Natural killer cell (primary cell): Measurements from ENCODE around the gene LMO7. TPM values are rescaled to one million over a fixed set of nuclear protein-coding genes. Genes with fewer than 3 reads are reported as not detected.

Experiments
- ATAC-seq, 3 donors: fragments of 150-1000 bp in 2 of 3; fragments of 200-7000 bp in 1 of 3; cut with Tn5 transposase; 1 replicate in 1 of 3; 2 replicates in 2 of 3; pipeline ENCODE4 v1.10.0; 2021; ENCODE audit warnings: mild to moderate bottlenecking in 2 of 3, moderate library complexity in 2 of 3
- DNase-seq, 2 donors: peaks; one replicate each; pipeline versions ENCODE4 v3.0.0 to v3.0.0-alpha.2; 2013 to 2021; ENCODE audit warnings: mixed read lengths in 1 of 2
- H3K27ac ChIP-seq: one replicate; pipeline ENCODE4 v1.5.1; 2013; ENCODE audit warnings: mild to moderate bottlenecking, low read length
- H3K27me3 ChIP-seq: one replicate; pipeline ENCODE4 v1.6.1; 2013; ENCODE audit warnings: low read length; ENCODE audit not compliant: control insufficient read depth, insufficient read depth
- H3K36me3 ChIP-seq: one replicate; pipeline ENCODE4 v1.6.1; 2013; ENCODE audit warnings: low read length; ENCODE audit not compliant: control insufficient read depth, insufficient read depth
- H3K4me1 ChIP-seq: one replicate; pipeline ENCODE4 v1.6.1; 2013; ENCODE audit warnings: low read length; ENCODE audit not compliant: control insufficient read depth, insufficient read depth
- H3K4me3 ChIP-seq: one replicate; pipeline ENCODE4 v1.5.1; 2013; ENCODE audit warnings: low read length
- H3K9me3 ChIP-seq: one replicate; pipeline ENCODE4 v1.6.1; 2013; ENCODE audit warnings: low read length; ENCODE audit not compliant: control insufficient read depth, insufficient read depth
- H3K27ac Mint-ChIP-seq, 2 donors: one replicate each; pipeline ENCODE4 v1.8.0; 2022; ENCODE audit warnings: mild to moderate bottlenecking in 2 of 2, mixed read lengths in 2 of 2, moderate library complexity in 1 of 2
- H3K27me3 Mint-ChIP-seq, 2 donors: one replicate each; pipeline ENCODE4 v1.8.0; 2022; ENCODE audit warnings: low read depth in 2 of 2, mixed read lengths in 2 of 2
- H3K36me3 Mint-ChIP-seq: one replicate; pipeline ENCODE4 v1.8.0; 2022; ENCODE audit warnings: mixed read lengths
- H3K4me1 Mint-ChIP-seq, 2 donors: one replicate each; pipeline ENCODE4 v1.8.0; 2022; ENCODE audit warnings: mixed read lengths in 2 of 2
- H3K4me3 Mint-ChIP-seq: one replicate; pipeline ENCODE4 v1.8.0; 2022; ENCODE audit warnings: mild to moderate bottlenecking, moderate library complexity, mixed read lengths
- H3K9me3 Mint-ChIP-seq, 2 donors: one replicate each; pipeline ENCODE4 v1.8.0; 2022; ENCODE audit warnings: mixed read lengths in 2 of 2
- WGBS: methylation state at CpG from one replicate; pipeline ENCODE4 v1.1.7; 2013; ENCODE audit warnings: missing lambda C conversion rate; ENCODE audit not compliant: insufficient coverage; 5-methylcytosine and 5-hydroxymethylcytosine counted together
- intact Hi-C: fragments of 100-400 bp; cut with micrococcal nuclease; formaldehyde crosslinking; loops from one replicate; pipeline ENCODE4 v1.14.2; 2022
- total RNA-seq, 4 donors: library from RNA; stranded (reverse); fragments of 120-200 nt in 1 of 4; gene quantifications; one replicate each; pipeline versions ENCODE4 v1.2.3 to v1.2.4, GENCODE V29; 2013 to 2022
- TF ChIP-seq, protein P1 (sequence below): fragments of 200-600 bp; IDR thresholded peaks from one replicate; pipeline ENCODE4 v1.8.0; 2022; ENCODE audit warnings: antibody characterized with exemption

The LMO7 gene
- total RNA-seq, 3 donors from 2014 or later (not counting 1 experiment from before 2014, with no cell fraction given) = 5.5 to 10.4 (median 7.9) TPM

DNA sequence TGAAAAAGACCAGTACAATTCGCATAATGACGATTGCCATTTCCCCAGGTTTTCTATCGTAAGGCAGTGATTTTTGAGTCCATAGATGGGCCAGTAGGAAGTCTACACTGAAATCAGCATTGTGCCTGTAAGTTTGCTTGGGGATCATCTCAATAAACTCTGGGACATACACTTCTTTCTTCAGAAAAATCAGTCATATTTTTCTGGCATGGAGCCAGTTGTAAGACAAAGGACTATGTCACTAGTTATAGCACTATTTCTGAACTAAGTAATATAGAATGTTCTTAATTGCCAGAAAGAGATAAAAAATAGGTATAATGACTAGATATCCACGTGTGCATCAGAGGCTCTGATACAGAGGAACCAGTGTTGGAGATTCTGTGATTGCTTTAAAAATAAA is 243.5 kb downstream of the LMO7 start:
- no peaks in the 10 kb centered on the region for H3K36me3 Mint-ChIP-seq
- H3K4me1 Mint-ChIP-seq = peaks cover 0 to 5% of the 10 kb centered on the region in 2 donors
- no peaks in the 10 kb centered on the region for H3K9me3 Mint-ChIP-seq
- H3K4me3 ChIP-seq = no peak overlapping the region
- 86% methylated on average over 4 of the region's 4 CpGs for WGBS
- H3K4me3 Mint-ChIP-seq = no peak overlapping the region
- intact Hi-C loops = no loop called here
- TF ChIP-seq, protein P1, sequence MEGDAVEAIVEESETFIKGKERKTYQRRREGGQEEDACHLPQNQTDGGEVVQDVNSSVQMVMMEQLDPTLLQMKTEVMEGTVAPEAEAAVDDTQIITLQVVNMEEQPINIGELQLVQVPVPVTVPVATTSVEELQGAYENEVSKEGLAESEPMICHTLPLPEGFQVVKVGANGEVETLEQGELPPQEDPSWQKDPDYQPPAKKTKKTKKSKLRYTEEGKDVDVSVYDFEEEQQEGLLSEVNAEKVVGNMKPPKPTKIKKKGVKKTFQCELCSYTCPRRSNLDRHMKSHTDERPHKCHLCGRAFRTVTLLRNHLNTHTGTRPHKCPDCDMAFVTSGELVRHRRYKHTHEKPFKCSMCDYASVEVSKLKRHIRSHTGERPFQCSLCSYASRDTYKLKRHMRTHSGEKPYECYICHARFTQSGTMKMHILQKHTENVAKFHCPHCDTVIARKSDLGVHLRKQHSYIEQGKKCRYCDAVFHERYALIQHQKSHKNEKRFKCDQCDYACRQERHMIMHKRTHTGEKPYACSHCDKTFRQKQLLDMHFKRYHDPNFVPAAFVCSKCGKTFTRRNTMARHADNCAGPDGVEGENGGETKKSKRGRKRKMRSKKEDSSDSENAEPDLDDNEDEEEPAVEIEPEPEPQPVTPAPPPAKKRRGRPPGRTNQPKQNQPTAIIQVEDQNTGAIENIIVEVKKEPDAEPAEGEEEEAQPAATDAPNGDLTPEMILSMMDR = no peak
- peaks cover 3 to 24% of the 10 kb centered on the region in 2 donors for H3K27me3 Mint-ChIP-seq
- H3K27ac Mint-ChIP-seq = no peak overlapping the region
- no peaks in the 10 kb centered on the region for H3K36me3 ChIP-seq
- H3K9me3 ChIP-seq = no peaks in the 10 kb centered on the region
- H3K27ac ChIP-seq = no peak overlapping the region
- ATAC-seq (no peak), DNase-seq (no peak)
- no peaks in the 10 kb centered on the region for H3K27me3 ChIP-seq
- H3K4me1 ChIP-seq = no peaks in the 10 kb centered on the region

DNA sequence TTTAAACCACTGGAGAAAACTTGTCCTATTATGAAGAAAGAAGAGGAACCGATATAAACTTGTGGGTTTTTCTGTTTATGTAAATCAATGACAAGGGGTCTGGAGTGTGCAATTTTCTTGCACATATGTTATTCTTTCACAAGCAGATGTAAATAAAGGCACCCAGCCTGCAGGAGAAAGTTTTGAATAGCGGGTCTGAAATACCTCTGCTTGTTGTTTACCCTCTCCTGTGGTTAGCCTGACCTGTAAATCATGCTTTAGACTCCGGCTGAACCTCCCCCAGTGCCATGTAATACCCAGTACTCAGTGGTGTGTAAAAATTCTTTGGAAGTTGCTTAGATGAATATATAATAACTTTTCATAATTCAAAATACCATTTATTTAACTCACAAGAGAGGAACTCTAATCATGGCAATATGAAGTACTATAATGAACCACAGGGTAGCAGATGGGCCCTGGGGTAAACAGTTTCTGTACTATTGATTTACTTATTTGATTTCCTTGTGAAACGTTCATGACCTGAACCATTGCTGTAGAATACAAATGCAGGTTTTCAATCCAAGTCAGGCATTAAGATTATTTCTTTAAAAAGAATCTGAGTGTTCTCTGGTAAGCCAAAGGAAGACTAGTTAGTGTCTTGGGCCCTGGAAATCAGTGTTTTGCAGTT is 245.1 kb downstream of the LMO7 start:
- H3K4me1 Mint-ChIP-seq = peaks cover 0 to 2% of the 10 kb centered on the region in 2 donors
- H3K27ac Mint-ChIP-seq = no peak overlapping the region
- Histone ChIP-seq H3K9me3 (no peaks in the 10 kb centered on the region), H3K4me3 (no peak overlapping the region), H3K36me3 (no peaks in the 10 kb centered on the region), H3K27me3 (no peaks in the 10 kb centered on the region), H3K4me1 (no peaks in the 10 kb centered on the region), H3K27ac (no peak overlapping the region)
- peaks cover 5 to 19% of the 10 kb centered on the region in 2 donors for H3K27me3 Mint-ChIP-seq
- WGBS = 39% methylated on average over 4 of the region's 4 CpGs
- H3K36me3 Mint-ChIP-seq = no peaks in the 10 kb centered on the region
- intact Hi-C loops = no loop called here
- no peak for ATAC-seq
- H3K9me3 Mint-ChIP-seq = no peaks in the 10 kb centered on the region
- no peak for DNase-seq
- no peak overlapping the region for H3K4me3 Mint-ChIP-seq
- TF ChIP-seq, protein P1 = no peak

DNA sequence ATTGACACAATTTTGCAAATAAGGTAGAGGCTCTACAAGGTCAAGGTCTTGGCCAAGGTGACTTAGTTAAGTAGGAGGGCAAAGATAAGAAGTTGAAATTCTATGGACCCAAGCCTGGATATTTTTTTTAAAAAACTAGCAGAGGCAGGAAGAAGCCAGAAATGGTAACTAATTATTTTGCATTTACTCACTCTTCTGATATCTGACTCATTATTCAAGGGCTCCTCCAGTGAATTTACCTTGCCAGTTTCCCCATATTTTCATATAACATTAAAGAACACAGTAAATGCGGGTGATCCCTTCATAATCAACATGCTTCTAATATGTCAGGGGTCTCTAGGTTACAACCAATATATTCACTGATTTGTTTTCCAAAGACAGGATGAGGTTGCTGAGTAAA is 246.1 kb downstream of the LMO7 start:
- peaks cover 6 to 15% of the 10 kb centered on the region in 2 donors for H3K27me3 Mint-ChIP-seq
- TF ChIP-seq, protein P1 = no peak
- H3K4me3 ChIP-seq = no peak overlapping the region
- ATAC-seq = no peak
- no peaks in the 10 kb centered on the region for H3K9me3 Mint-ChIP-seq
- no peak for DNase-seq
- no peaks in the 10 kb centered on the region for H3K4me1 Mint-ChIP-seq
- H3K36me3 ChIP-seq = no peaks in the 10 kb centered on the region
- H3K27ac Mint-ChIP-seq = no peak overlapping the region
- 100% methylated on average over 1 of the region's 1 CpG for WGBS
- no peaks in the 10 kb centered on the region for H3K27me3 ChIP-seq
- intact Hi-C loops = no loop called here
- no peaks in the 10 kb centered on the region for H3K4me1 ChIP-seq
- H3K36me3 Mint-ChIP-seq = no peaks in the 10 kb centered on the region
- H3K4me3 Mint-ChIP-seq = no peak overlapping the region
- H3K9me3 ChIP-seq = no peaks in the 10 kb centered on the region
- H3K27ac ChIP-seq = no peak overlapping the region

DNA sequence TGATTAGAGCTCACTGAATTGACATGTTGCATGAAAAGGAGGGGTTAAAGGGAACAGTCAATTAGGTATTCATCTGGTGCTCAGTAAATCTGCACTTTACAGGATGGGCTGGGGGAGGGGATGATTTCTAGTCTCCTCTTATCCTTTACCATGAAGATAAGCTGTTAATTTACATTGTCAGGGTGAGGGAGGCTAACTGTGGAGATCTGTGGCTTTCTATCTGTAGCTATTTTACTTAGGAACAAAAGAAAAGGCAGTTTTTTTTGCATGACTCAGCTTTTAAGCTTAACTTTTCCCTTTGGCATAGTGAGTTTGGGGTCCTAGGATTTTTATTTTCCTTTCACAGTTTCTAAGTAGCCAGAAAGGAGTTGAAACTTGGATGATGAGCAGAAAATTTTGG is 253.3 kb downstream of the LMO7 start:
- no peak for ATAC-seq
- peaks cover 5 to 16% of the 10 kb centered on the region in 2 donors for H3K27me3 Mint-ChIP-seq
- H3K4me1 Mint-ChIP-seq = no peaks in the 10 kb centered on the region
- no peak overlapping the region for H3K4me3 Mint-ChIP-seq
- intact Hi-C loops = no loop called here
- no peak for DNase-seq
- no peak overlapping the region for H3K4me3 ChIP-seq
- H3K36me3 Mint-ChIP-seq = no peaks in the 10 kb centered on the region
- TF ChIP-seq, protein P1 = no peak
- H3K27ac ChIP-seq = no peak overlapping the region
- no peaks in the 10 kb centered on the region for H3K9me3 Mint-ChIP-seq
- no peaks in the 10 kb centered on the region for H3K4me1 ChIP-seq
- no peak overlapping the region for H3K27ac Mint-ChIP-seq
- no peaks in the 10 kb centered on the region for H3K36me3 ChIP-seq
- no peaks in the 10 kb centered on the region for H3K27me3 ChIP-seq
- H3K9me3 ChIP-seq = no peaks in the 10 kb centered on the region
